ENCODE data around the gene PANK4.
"Not testable (repeated sequence)": the region's sequence is repeated elsewhere in the genome, so short reads cannot be mapped to it uniquely, and the experiment has no call there.

PANK4 gene

GRCh38 chr1:2558861-2559260 lies 32.5 kb upstream of the PANK4 start:
- DNase-seq: no peak

GRCh38 chr1:2558420-2558819 lies 32.0 kb upstream of the PANK4 start:
- ATAC-seq (no peak), DNase-seq (no peak)

More at GRCh38 chr1:2558861-2559260, 32.5 kb upstream of the PANK4 start:
- ATAC-seq: no peak

- DNase-seq (no peak), ATAC-seq (no peak)
Observed at GRCh38 chr1:2557482-2558400, 31.3 kb upstream of the PANK4 start.

GRCh38 chr1:2556678-2557481 lies 30.5 kb upstream of the PANK4 start:
- ATAC-seq: no peak
- DNase-seq: peak; percentile 63

GRCh38 chr1:2556277-2556677 lies 29.9 kb upstream of the PANK4 start, which contains the start of gene TNFRSF14:
Gene TNFRSF14 (plus strand): TSS chr1:2556371. CDS start chr1:2556665, 294 bp downstream.
- ATAC-seq (peak; percentile 56), DNase-seq (no peak)

GRCh38 chr1:2555634-2556276 lies 29.4 kb upstream of the PANK4 start:
- peak; percentile 71 for ATAC-seq
- peak; percentile 88 for DNase-seq

- ATAC-seq (no peak), DNase-seq (peak; percentile 75)
Observed at GRCh38 chr1:2554621-2555387, 28.4 kb upstream of the PANK4 start.

- DNase-seq (no peak), ATAC-seq (no peak)
Observed at GRCh38 chr1:2553871-2554620, 27.6 kb upstream of the PANK4 start.

- not testable (repeated sequence) for DNase-seq, ATAC-seq
Observed at GRCh38 chr1:2553076-2553475, 26.7 kb upstream of the PANK4 start.

GRCh38 chr1:2552189-2552588 lies 25.8 kb upstream of the PANK4 start:
- no peak for DNase-seq
- no peak for ATAC-seq

- not testable (repeated sequence) for DNase-seq, ATAC-seq
Observed at GRCh38 chr1:2551544-2551943, 25.1 kb upstream of the PANK4 start.

- ATAC-seq, DNase-seq: not testable (repeated sequence)
Observed at GRCh38 chr1:2550309-2550861, 24.0 kb upstream of the PANK4 start.

GRCh38 chr1:2549367-2550029 lies 23.1 kb upstream of the PANK4 start:
- ATAC-seq, DNase-seq: not testable (repeated sequence)

- DNase-seq: peak; percentile 93
- ATAC-seq: peak; percentile 30
Observed at GRCh38 chr1:2548068-2548589, 21.7 kb upstream of the PANK4 start.

- DNase-seq (peak; percentile 81), ATAC-seq (peak; percentile 40)
Observed at GRCh38 chr1:2547210-2548067, 21.0 kb upstream of the PANK4 start.

- DNase-seq (peak; percentile 86), ATAC-seq (peak; percentile 53)
Observed at GRCh38 chr1:2546515-2547209, 20.3 kb upstream of the PANK4 start.

- peak; percentile 39 for ATAC-seq
- peak; percentile 90 for DNase-seq
Observed at GRCh38 chr1:2545754-2546514, 19.5 kb upstream of the PANK4 start.
